Thyroid gland (tissue), 4 donors: ENCODE measurements around the gene AP3S2.
"Not testable (repeated sequence)": the region's sequence is repeated elsewhere in the genome, so short reads cannot be mapped to it uniquely, and the experiment has no call there.

Experiments
- POLR2A ChIP-seq, 2 donors: fragments of 450-650 bp; IDR thresholded peaks; one replicate each; pipeline ENCODE4 v1.6.1; 2017; ENCODE audit warnings: antibody characterized with exemption in 2 of 2, mild to moderate bottlenecking in 2 of 2, moderate library complexity in 1 of 2
- TF ChIP-seq, protein P1 (sequence below), 6 experiments: fragments of 200-600 bp in 3 of 6; fragments of 450-650 bp in 3 of 6; sonication (generic) in 3 of 6; IDR thresholded peaks; one replicate each; pipeline ENCODE4 v1.5.1; 2016 to 2019; ENCODE audit warnings: antibody characterized with exemption in 6 of 6, mild to moderate bottlenecking in 2 of 6, inconsistent platforms in 1 of 6, moderate library complexity in 1 of 6

- TF ChIP-seq, protein P1, sequence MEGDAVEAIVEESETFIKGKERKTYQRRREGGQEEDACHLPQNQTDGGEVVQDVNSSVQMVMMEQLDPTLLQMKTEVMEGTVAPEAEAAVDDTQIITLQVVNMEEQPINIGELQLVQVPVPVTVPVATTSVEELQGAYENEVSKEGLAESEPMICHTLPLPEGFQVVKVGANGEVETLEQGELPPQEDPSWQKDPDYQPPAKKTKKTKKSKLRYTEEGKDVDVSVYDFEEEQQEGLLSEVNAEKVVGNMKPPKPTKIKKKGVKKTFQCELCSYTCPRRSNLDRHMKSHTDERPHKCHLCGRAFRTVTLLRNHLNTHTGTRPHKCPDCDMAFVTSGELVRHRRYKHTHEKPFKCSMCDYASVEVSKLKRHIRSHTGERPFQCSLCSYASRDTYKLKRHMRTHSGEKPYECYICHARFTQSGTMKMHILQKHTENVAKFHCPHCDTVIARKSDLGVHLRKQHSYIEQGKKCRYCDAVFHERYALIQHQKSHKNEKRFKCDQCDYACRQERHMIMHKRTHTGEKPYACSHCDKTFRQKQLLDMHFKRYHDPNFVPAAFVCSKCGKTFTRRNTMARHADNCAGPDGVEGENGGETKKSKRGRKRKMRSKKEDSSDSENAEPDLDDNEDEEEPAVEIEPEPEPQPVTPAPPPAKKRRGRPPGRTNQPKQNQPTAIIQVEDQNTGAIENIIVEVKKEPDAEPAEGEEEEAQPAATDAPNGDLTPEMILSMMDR (IDR thresholded peaks at IDR 0.05): not testable (repeated sequence)
- not testable (repeated sequence) for TF ChIP-seq POLR2A (IDR thresholded peaks at IDR 0.05)
Measured at GRCh38 chr15:89885179-89885578, 8.6 kb downstream of the AP3S2 start.
